H1 (cell line): ENCODE results near the gene PCDHGA2. TPM values are rescaled to one million over a fixed set of nuclear protein-coding genes. Genes with fewer than 3 reads are reported as not detected.
A peak's percentile ranks its signal among the peaks of the same experiment; 100 is the strongest.

Experiments used
- CTCF ChIA-PET: fragments of 300-600 bp; sonication (Branson Sonifier 250); formaldehyde crosslinking; loops from one replicate; lab custom pipeline; 2021; ENCODE audit not compliant: partially characterized antibody; lab: Charles Lee
- POLR2A ChIA-PET: fragments of 300-600 bp; sonication (Branson Sonifier 250); formaldehyde crosslinking; loops from one replicate; lab custom pipeline; 2021; ENCODE audit warnings: inconsistent platforms; ENCODE audit not compliant: partially characterized antibody; lab: Charles Lee
- DNase-seq, 2 experiments: peaks; one replicate each; pipeline versions ENCODE4 v3.0.0 to v3.0.0-alpha.2; 2010 to 2022; ENCODE audit warnings: low spot score in 2 of 2, low read depth in 1 of 2, mixed read lengths in 1 of 2
- FAIRE-seq: peaks from 2 replicates; lab custom pipeline; 2011; peaks lifted over from hg19 to GRCh38; lab: Jason Lieb, UNC
- H2AFZ ChIP-seq: 2 replicates; pipeline ENCODE4 v1.8.1; 2012; ENCODE audit warnings: low read length, inconsistent platforms
- H2AK5ac ChIP-seq: 2 replicates; pipeline ENCODE4 v1.6.1; 2013; ENCODE audit warnings: low read depth, low read length
- H2BK120ac ChIP-seq: replicated peaks from 2 replicates; pipeline ENCODE3; 2013; ENCODE audit warnings: low read depth, low read length, inconsistent platforms
- H2BK12ac ChIP-seq: 2 replicates; pipeline ENCODE4 v1.6.1; 2013; ENCODE audit warnings: low read depth, low read length
- H2BK15ac ChIP-seq: 2 replicates; pipeline ENCODE4 v1.6.1; 2013; ENCODE audit warnings: low read length
- H2BK20ac ChIP-seq: 2 replicates; pipeline ENCODE4 v1.6.1; 2013; ENCODE audit warnings: low read length
- H2BK5ac ChIP-seq: 2 replicates; pipeline ENCODE4 v1.6.1; 2013; ENCODE audit warnings: low read depth, low read length
- H3K14ac ChIP-seq: 2 replicates; pipeline ENCODE4 v1.6.1; 2013; ENCODE audit warnings: inconsistent platforms; ENCODE audit not compliant: insufficient read length
- H3K18ac ChIP-seq: 2 replicates; pipeline ENCODE4 v1.6.1; 2013; ENCODE audit warnings: low read length; ENCODE audit errors: extremely low read depth
- H3K23ac ChIP-seq: 2 replicates; pipeline ENCODE4 v1.6.1; 2013; ENCODE audit warnings: inconsistent platforms; ENCODE audit not compliant: insufficient read length
- H3K23me2 ChIP-seq: 2 replicates; pipeline ENCODE4 v1.6.1; 2013; ENCODE audit warnings: low read depth, low read length
- H3K27ac ChIP-seq: 2 replicates; pipeline ENCODE4 v1.6.1; 2011; ENCODE audit warnings: low read depth, low read length, inconsistent platforms
- H3K27me3 ChIP-seq, 4 experiments: replicated peaks in 1 of 4; 1 replicate in 1 of 4; 2 replicates in 3 of 4; pipeline versions ENCODE4 v1.6.1 to v1.8.1; 2011 to 2013; ENCODE audit warnings: low read length in 3 of 4, mild to moderate bottlenecking in 3 of 4, inconsistent platforms in 2 of 4, mixed read lengths in 2 of 4, moderate library complexity in 1 of 4; ENCODE audit not compliant: control insufficient read depth in 3 of 4, insufficient read depth in 3 of 4; ENCODE audit errors: extremely low read depth in 1 of 4
- H3K36me3 ChIP-seq, 4 experiments: 2 replicates each; pipeline versions ENCODE4 v1.6.1 to v1.8.1; 2011 to 2013; ENCODE audit warnings: mild to moderate bottlenecking in 4 of 4, low read length in 3 of 4, moderate library complexity in 2 of 4, control low read depth in 1 of 4, inconsistent platforms in 1 of 4; ENCODE audit not compliant: insufficient read depth in 4 of 4, control insufficient read depth in 2 of 4
- H3K4ac ChIP-seq: replicated peaks from 2 replicates; pipeline ENCODE3; 2013; ENCODE audit warnings: low read length, low read depth, mixed read lengths, inconsistent platforms; ENCODE audit not compliant: insufficient read length
- H3K4me1 ChIP-seq, 4 experiments: replicated peaks in 1 of 4; 1 replicate in 1 of 4; 2 replicates in 3 of 4; pipeline versions ENCODE4 v1.6.1 to v1.8.1; 2011 to 2013; ENCODE audit warnings: low read length in 3 of 4, inconsistent platforms in 2 of 4, mixed read lengths in 1 of 4; ENCODE audit not compliant: insufficient read depth in 4 of 4, control insufficient read depth in 3 of 4
- H3K4me2 ChIP-seq, 2 experiments: 2 replicates each; pipeline versions ENCODE4 v1.6.1 to v1.8.1; 2011 to 2013; ENCODE audit warnings: low read depth in 2 of 2, low read length in 2 of 2, control low read depth in 1 of 2, inconsistent platforms in 1 of 2, mild to moderate bottlenecking in 1 of 2; ENCODE audit not compliant: insufficient read depth in 1 of 2
- H3K4me3 ChIP-seq, 4 experiments: fragments of 200-600, 300-600 bp in 1 of 4; sonication (generic), shearing (Covaris generic), sonication (Bioruptor Twin) in 1 of 4; 2 replicates each; pipeline versions ENCODE4 v1.5.1 to v1.8.1; 2011 to 2016; ENCODE audit warnings: low read length in 4 of 4, low read depth in 3 of 4, control low read depth in 2 of 4, inconsistent platforms in 2 of 4, mild to moderate bottlenecking in 2 of 4, mixed read lengths in 1 of 4, moderate library complexity in 1 of 4; ENCODE audit not compliant: insufficient read depth in 2 of 4; ENCODE audit errors: extremely low read depth in 1 of 4
- H3K56ac ChIP-seq: replicated peaks from 2 replicates; pipeline ENCODE3; 2013; ENCODE audit warnings: low read depth, mild to moderate bottlenecking, mixed read lengths, low read length, inconsistent platforms; ENCODE audit not compliant: insufficient read length
- H3K79me1 ChIP-seq: 2 replicates; pipeline ENCODE4 v1.6.1; 2013; ENCODE audit warnings: low read depth, low read length, control low read depth
- H3K79me2 ChIP-seq, 2 experiments: 2 replicates each; pipeline versions ENCODE4 v1.6.1 to v1.8.1; 2012 to 2013; ENCODE audit warnings: low read length in 2 of 2, mild to moderate bottlenecking in 2 of 2, inconsistent platforms in 1 of 2; ENCODE audit not compliant: insufficient read depth in 2 of 2, control insufficient read depth in 1 of 2
- H3K9ac ChIP-seq, 4 experiments: replicated peaks in 1 of 4; 1 replicate in 1 of 4; 2 replicates in 3 of 4; pipeline versions ENCODE4 v1.6.1 to v1.8.1; 2011 to 2013; ENCODE audit warnings: low read depth in 3 of 4, low read length in 3 of 4, control low read depth in 2 of 4, mild to moderate bottlenecking in 2 of 4, moderate library complexity in 2 of 4, inconsistent platforms in 1 of 4; ENCODE audit errors: extremely low read depth in 1 of 4
- H3K9me3 ChIP-seq, 2 experiments: 2 replicates each; pipeline versions ENCODE4 v1.6.1 to v1.8.1; 2012 to 2013; ENCODE audit warnings: mild to moderate bottlenecking in 2 of 2, moderate library complexity in 2 of 2, control low read depth in 1 of 2, inconsistent platforms in 1 of 2, low read depth in 1 of 2, low read length in 1 of 2, mixed read lengths in 1 of 2; ENCODE audit not compliant: insufficient read depth in 2 of 2
- H4K20me1 ChIP-seq, 2 experiments: replicated peaks in 1 of 2; 2 replicates each; pipeline versions ENCODE3 to v1.8.1; 2011 to 2013; ENCODE audit warnings: inconsistent platforms in 2 of 2, low read length in 2 of 2, mild to moderate bottlenecking in 1 of 2; ENCODE audit not compliant: insufficient read depth in 2 of 2, control insufficient read depth in 1 of 2
- H4K5ac ChIP-seq: 2 replicates; pipeline ENCODE4 v1.6.1; 2013; ENCODE audit warnings: low read length, low read depth, mixed read lengths, inconsistent platforms; ENCODE audit not compliant: insufficient read length
- H4K8ac ChIP-seq: 2 replicates; pipeline ENCODE4 v1.8.0; 2013; ENCODE audit warnings: mild to moderate bottlenecking, moderate library complexity, low read length, inconsistent platforms; ENCODE audit not compliant: insufficient read depth; ENCODE audit errors: extremely low read depth
- H4K91ac ChIP-seq: replicated peaks from 2 replicates; pipeline ENCODE3; 2013; ENCODE audit warnings: low read length, mixed read lengths, inconsistent platforms; ENCODE audit not compliant: insufficient read length
- ASH2L ChIP-seq: fragments of 200-600, 300-600 bp; sonication (generic); IDR thresholded peaks from one replicate; pipeline ENCODE4 v1.7.1; 2017; ENCODE audit warnings: low read length
- BCL11A ChIP-seq, 2 experiments: IDR thresholded peaks; one replicate each; pipeline ENCODE4 v1.6.1; 2011; ENCODE audit warnings: low read depth in 2 of 2, low read length in 2 of 2, mild to moderate bottlenecking in 2 of 2
- BRCA1 ChIP-seq: IDR thresholded peaks from 2 replicates; pipeline ENCODE4 v1.6.1; 2012; ENCODE audit warnings: low read depth, low read length, improper control_type of control experiment
- CREB1 ChIP-seq: IDR thresholded peaks from 2 replicates; pipeline ENCODE4 v1.6.1; 2012; ENCODE audit warnings: inconsistent platforms
- HDAC6 ChIP-seq: IDR thresholded peaks from one replicate; pipeline ENCODE4 v1.7.1; 2012; ENCODE audit warnings: low read depth, mild to moderate bottlenecking, inconsistent platforms, low read length, moderate library complexity
- KDM1A ChIP-seq: fragments of 200-600, 300-600 bp; sonication (generic); IDR thresholded peaks from 2 replicates; pipeline ENCODE4 v1.7.1; 2016; ENCODE audit warnings: mild to moderate bottlenecking, low read length, borderline replicate concordance
- RBBP5 ChIP-seq: IDR thresholded peaks from 2 replicates; pipeline ENCODE4 v1.7.1; 2012; ENCODE audit warnings: low read depth, mild to moderate bottlenecking, inconsistent platforms, low read length, moderate library complexity, borderline replicate concordance
- RFX5 ChIP-seq: IDR thresholded peaks from 2 replicates; pipeline ENCODE4 v1.6.1; 2011; ENCODE audit warnings: low read depth, low read length, improper control_type of control experiment, borderline replicate concordance
- RXRA ChIP-seq: IDR thresholded peaks from 2 replicates; pipeline ENCODE4 v1.6.1; 2011; ENCODE audit warnings: low read depth, mild to moderate bottlenecking, low read length, moderate library complexity; ENCODE audit not compliant: insufficient read depth
- WGBS, 2 experiments: shearing (Covaris generic) in 1 of 2; methylation state at CpG; one replicate each; pipeline versions ENCODE4 v1.1.6 to v1.1.7; 2013 to 2015; ENCODE audit warnings: low lambda C conversion rate in 2 of 2, mixed read lengths in 2 of 2, inconsistent platforms in 1 of 2, low coverage in 1 of 2, missing lambda C conversion rate in 1 of 2; ENCODE audit not compliant: insufficient replicate concordance in 2 of 2, insufficient coverage in 1 of 2, insufficient read length in 1 of 2; ENCODE audit errors: extremely low coverage in 1 of 2, missing lambda C conversion rate in 1 of 2; 5-methylcytosine and 5-hydroxymethylcytosine counted together
- polyA plus RNA-seq, 7 experiments: library from polyadenylated mRNA; depleted of rRNA in 3 of 7; stranded (reverse) in 5 of 7; unstranded in 2 of 7; fragments of >200 nt in 5 of 7; fragments of 200-250 nt in 2 of 7; gene quantifications; 1 replicate in 5 of 7; 2 replicates in 1 of 7; 4 replicates in 1 of 7; pipeline versions ENCODE4 v1.2.1 to v1.2.3, GENCODE V29; 2011 to 2013; ENCODE audit warnings: missing spikeins in 2 of 7, mixed read lengths in 2 of 7
- total RNA-seq: library from RNA; stranded (reverse); fragmentation: NEBNext Ultra II Directional; extraction: Animal tissue kit (Norgen Biotek cat#: 25700); gene quantifications from 2 replicates; pipeline ENCODE4 v1.2.1, GENCODE V29; 2021

PCDHGA2 gene
- total and polyA plus RNA-seq, 2 of the 8 experiments (the other 6 are each of a cell fraction or from before 2014, with no cell fraction given): 0.32 to 0.39 TPM

- Histone ChIP-seq H3K79me1 (no peaks in the 10 kb centered on the region), H3K79me2 (peaks cover 11 to 25% of the 10 kb centered on the region in 2 experiments), H2AK5ac (peak overlapping the region; percentile 84; the same call in 1 of the 2 replicates), H3K14ac (no peak overlapping the region), H3K18ac (no peak overlapping the region), H4K20me1 (no peaks in the 10 kb centered on the region), H2BK120ac (no peak overlapping the region), H3K23ac (no peak overlapping the region), H3K9me3 (peaks cover 22 to 27% of the 10 kb centered on the region in 2 experiments), H4K91ac (peak overlapping the region; percentile 45), H3K27me3 (no peaks in the 10 kb centered on the region), H3K4me2 (peak overlapping the region; percentile 66 to 74), H2BK15ac (no peak overlapping the region), H3K4me3 (peak overlapping the region; percentile 79 to 99 (median 92)), H4K8ac (no peak overlapping the region), H3K56ac (no peak overlapping the region), H2BK20ac (no peak overlapping the region), H2BK12ac (no peak overlapping the region), H3K4ac (no peak overlapping the region), H3K27ac (no peak overlapping the region), H2BK5ac (no peak overlapping the region), H3K9ac (peak overlapping the region in 1 of 4 experiments; percentile 42; a peak in 1 of 7 replicates), H2AFZ (no peak overlapping the region), H3K36me3 (peaks cover 5 to 27% (median 19%) of the 10 kb centered on the region in 4 experiments; a peak in 6 of 8 replicates), H3K23me2 (peaks cover 3% of the 10 kb centered on the region), H4K5ac (no peak overlapping the region), H3K4me1 (no peaks in the 10 kb centered on the region)
- TF ChIP-seq RXRA (no peak), HDAC6 (no peak), ASH2L (no peak), RBBP5 (no peak), RFX5 (no peak), BRCA1 (no peak), KDM1A (no peak), BCL11A (IDR thresholded peaks at IDR 0.05; ENCODE audit: low read depth in 2 of 2, low read length in 2 of 2) (no peak), CREB1 (no peak)
- DNase-seq (no peak), FAIRE-seq (peak; percentile 36)
- 84% methylated on average over 5 of the region's 5 CpGs; no CpG with 5 or more reads in 1 of the 2 experiments for WGBS, 2 experiments
- ChIA-PET CTCF (interaction anchor here (0.6 to 5.0 kb wide), 54 partner anchors 10 to 298 kb away, joined by 3 to 30 read pairs (median 5); partner anchors contain the start of genes PCDHB12, PCDHB13, PCDHB14 and PCDHB15), POLR2A (interaction anchor here (0.6 to 3.1 kb wide), 18 partner anchors 8 to 197 kb away, joined by 3 to 18 read pairs (median 5); partner anchors contain the start of genes PCDHB15, PCDHGA1, PCDHGA10 and PCDHGA2)
These were observed 18.9 kb upstream of the PCDHGA2 start for GRCh38 chr5:141319699-141320098.
